ENCODE measurements around the gene PNMA8B. TPM values are rescaled to one million over a fixed set of nuclear protein-coding genes. Genes with fewer than 3 reads are reported as not detected.

The PNMA8B gene
- total RNA-seq, 1 donor from 2014 or later, result 0.09 TPM

DNA sequence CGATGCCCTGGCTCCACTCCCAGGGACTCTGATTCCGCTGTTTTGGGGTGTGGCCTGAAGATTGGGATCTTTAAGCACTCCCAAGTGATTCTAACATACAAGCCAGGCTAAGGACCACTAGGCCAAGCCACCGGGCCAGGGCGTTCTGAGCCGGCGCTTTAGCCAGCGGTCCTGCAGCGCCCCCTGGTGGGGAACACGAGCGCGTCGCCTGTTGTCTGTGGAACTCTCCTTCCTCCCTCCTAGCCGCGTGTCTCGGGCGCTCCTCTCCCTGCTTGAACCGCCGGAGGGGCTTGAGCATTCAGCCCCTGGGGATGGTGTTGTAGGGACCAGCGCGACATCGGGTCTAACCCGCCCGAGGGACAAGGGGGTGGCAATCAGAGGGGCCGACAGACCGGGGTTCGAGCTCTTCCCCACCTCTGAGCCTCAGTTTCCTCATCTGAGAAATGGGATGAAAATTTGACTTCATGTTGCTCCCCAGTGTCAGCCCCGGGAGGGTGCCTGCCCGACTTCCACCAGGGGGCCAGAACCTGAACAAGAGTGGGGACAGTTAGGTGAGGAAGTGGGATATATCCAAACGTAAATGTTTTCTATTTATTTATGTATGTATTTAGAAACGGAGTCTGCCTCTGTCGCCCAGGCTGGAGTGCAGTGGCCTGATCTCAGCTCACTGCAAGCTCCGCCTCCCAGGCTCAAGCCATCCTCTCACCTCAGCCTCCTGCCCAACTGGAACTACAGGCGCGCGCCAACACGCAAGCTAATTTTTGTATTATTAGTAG is 18.0 kb upstream of the PNMA8B start:
- H3K36me3 ChIP-seq, result no peaks in the 10 kb centered on the region
- H3K9me3 ChIP-seq (ENCODE audit: low read depth), result no peaks in the 10 kb centered on the region
- no peaks in the 10 kb centered on the region for H3K79me2 ChIP-seq (ENCODE audit: low read depth)
- no peak overlapping the region for H3K4me2 ChIP-seq
- no peaks in the 10 kb centered on the region for H3K4me1 ChIP-seq
- no peak overlapping the region for H3K27ac ChIP-seq
- peaks cover 3% of the 10 kb centered on the region for H3K9me3 Mint-ChIP-seq
- peak; percentile 93 for DNase-seq (ENCODE audit: low spot score)
- H4K20me1 ChIP-seq (ENCODE audit: low read depth), result no peaks in the 10 kb centered on the region
- no peaks in the 10 kb centered on the region for H3K36me3 Mint-ChIP-seq
- H3K4me3 ChIP-seq, result no peak overlapping the region
- H3K27me3 Mint-ChIP-seq (ENCODE audit: insufficient read depth, low read depth), result no peaks in the 10 kb centered on the region
- H3K9ac ChIP-seq, result no peak overlapping the region
- TF ChIP-seq EZH2phosphoT487 (IDR thresholded peaks at IDR 0.05) (no peak), EZH2 (IDR thresholded peaks at IDR 0.05) (no peak), CTCF (IDR thresholded peaks at IDR 0.05) (peak; percentile 97)
- no peaks in the 10 kb centered on the region for H3K27me3 ChIP-seq
- peaks cover 3% of the 10 kb centered on the region for H3K4me1 Mint-ChIP-seq
- peak overlapping the region; percentile 4 for H3K27ac Mint-ChIP-seq
- H2AFZ ChIP-seq (replicated peaks), result peak overlapping the region; percentile 54
- H3F3A ChIP-seq (ENCODE audit: low read depth), result no peaks in the 10 kb centered on the region
- no peak overlapping the region for H3K4me3 Mint-ChIP-seq

DNA sequence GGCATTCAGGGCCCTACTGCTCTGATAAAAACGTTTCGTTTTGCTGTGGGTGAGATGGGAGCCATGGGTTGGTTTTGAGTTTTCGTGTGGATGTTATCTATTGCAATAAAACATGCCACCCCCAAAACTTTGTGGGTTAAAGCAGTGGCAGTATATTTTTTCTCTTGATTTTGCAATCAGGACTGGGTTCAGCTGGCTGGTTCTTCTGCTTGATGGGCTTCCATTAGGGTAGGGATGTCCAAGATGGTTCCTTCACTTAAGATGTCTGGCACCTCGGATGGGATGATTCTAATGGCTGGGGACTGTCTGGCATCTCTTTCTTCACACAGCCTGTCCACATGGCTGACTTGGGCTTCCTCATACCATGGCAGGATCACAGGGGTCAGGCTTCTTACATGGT is 15.6 kb upstream of the PNMA8B start:
- Mint-ChIP-seq H3K36me3 (no peaks in the 10 kb centered on the region), H3K9me3 (peaks cover 3% of the 10 kb centered on the region)

GRCh38 chr19:46508206-46508605 is 12.5 kb upstream of the PNMA8B start:
- Mint-ChIP-seq H3K27ac (no peak overlapping the region), H3K36me3 (no peaks in the 10 kb centered on the region), H3K27me3 (ENCODE audit: insufficient read depth, low read depth) (peaks cover 10% of the 10 kb centered on the region), H3K4me1 (peaks cover 12% of the 10 kb centered on the region), H3K9me3 (peaks cover 3% of the 10 kb centered on the region), H3K4me3 (no peak overlapping the region)
- H3K79me2 ChIP-seq (ENCODE audit: low read depth), result no peaks in the 10 kb centered on the region
- no peaks in the 10 kb centered on the region for H3K9me3 ChIP-seq (ENCODE audit: low read depth)
- no peak overlapping the region for H3K4me2 ChIP-seq
- H3K9ac ChIP-seq, result no peak overlapping the region
- H2AFZ ChIP-seq (replicated peaks), result no peak overlapping the region
- TF ChIP-seq EZH2 (IDR thresholded peaks at IDR 0.05) (no peak), CTCF (IDR thresholded peaks at IDR 0.05) (no peak), EZH2phosphoT487 (IDR thresholded peaks at IDR 0.05) (no peak)
- no peaks in the 10 kb centered on the region for H3F3A ChIP-seq (ENCODE audit: low read depth)
- no peaks in the 10 kb centered on the region for H3K36me3 ChIP-seq
- no peak for DNase-seq (ENCODE audit: low spot score)
- H4K20me1 ChIP-seq (ENCODE audit: low read depth), result no peaks in the 10 kb centered on the region
- no peak overlapping the region for H3K27ac ChIP-seq
- no peak overlapping the region for H3K4me3 ChIP-seq
- no peaks in the 10 kb centered on the region for H3K27me3 ChIP-seq
- H3K4me1 ChIP-seq, result no peaks in the 10 kb centered on the region

More for the DNA sequence above, 15.6 kb upstream of the PNMA8B start:
- Mint-ChIP-seq H3K27me3 (ENCODE audit: insufficient read depth, low read depth) (peaks cover 3% of the 10 kb centered on the region), H3K27ac (no peak overlapping the region), H3K4me3 (no peak overlapping the region), H3K4me1 (peaks cover 3% of the 10 kb centered on the region)
- no peak overlapping the region for H2AFZ ChIP-seq (replicated peaks)
- H3K79me2 ChIP-seq (ENCODE audit: low read depth), result no peaks in the 10 kb centered on the region
- no peak overlapping the region for H3K4me2 ChIP-seq
- H3K4me1 ChIP-seq, result no peaks in the 10 kb centered on the region
- no peaks in the 10 kb centered on the region for H3K9me3 ChIP-seq (ENCODE audit: low read depth)
- no peaks in the 10 kb centered on the region for H4K20me1 ChIP-seq (ENCODE audit: low read depth)
- H3K9ac ChIP-seq, result no peak overlapping the region
- H3K27ac ChIP-seq, result no peak overlapping the region
- no peak overlapping the region for H3K4me3 ChIP-seq
- H3F3A ChIP-seq (ENCODE audit: low read depth), result no peaks in the 10 kb centered on the region
- no peak for DNase-seq (ENCODE audit: low spot score)
- TF ChIP-seq CTCF (IDR thresholded peaks at IDR 0.05) (no peak), EZH2phosphoT487 (IDR thresholded peaks at IDR 0.05) (no peak), EZH2 (IDR thresholded peaks at IDR 0.05) (no peak)
- no peaks in the 10 kb centered on the region for H3K36me3 ChIP-seq
- H3K27me3 ChIP-seq, result no peaks in the 10 kb centered on the region
